K562 (cell line): ENCODE data around the gene IGF2BP1. TPM values are rescaled to one million over a fixed set of nuclear protein-coding genes. Genes with fewer than 3 reads are reported as not detected.
A peak's percentile ranks its signal among the peaks of the same experiment; 100 is the strongest.

Experiments
- FOXA3 ChIP-seq, 2 experiments: fragments of 450-650 bp in 1 of 2; sonication (generic) in 1 of 2; formaldehyde crosslinking; IDR thresholded peaks in 1 of 2; conservative IDR thresholded peaks in 1 of 2; 2 replicates each; pipeline versions ENCODE4 v1.4.0 to v1.8.0; 2020 to 2022; ENCODE audit warnings: mild to moderate bottlenecking in 2 of 2, missing genetic modification reagents in 1 of 2
- FOXM1 ChIP-seq, 2 experiments: fragments of 450-650 bp in 1 of 2; sonication (generic) in 1 of 2; formaldehyde crosslinking in 1 of 2; IDR thresholded peaks; 2 replicates each; pipeline versions ENCODE4 v1.6.1 to v1.9.0; 2017 to 2022; ENCODE audit warnings: low read depth in 2 of 2, mild to moderate bottlenecking in 2 of 2, missing genetic modification reagents in 1 of 2, moderate library complexity in 1 of 2
- HEY1 ChIP-seq: fragments of 250-450 bp; sonication (Bioruptor Pico); IDR thresholded peaks from 2 replicates; pipeline ENCODE4 v1.5.0; 2020; ENCODE audit warnings: mild to moderate bottlenecking, moderate library complexity, borderline replicate concordance
- IRF1 ChIP-seq: sonication (generic); formaldehyde crosslinking; IDR thresholded peaks from 2 replicates; pipeline ENCODE4 v1.8.0; 2022; ENCODE audit warnings: missing genetic modification reagents, mild to moderate bottlenecking, borderline replicate concordance
- MEF2A ChIP-seq: IDR thresholded peaks from 2 replicates; pipeline ENCODE4 v1.6.1; 2011; ENCODE audit warnings: low read depth, mild to moderate bottlenecking, low read length, moderate library complexity; ENCODE audit not compliant: control insufficient read depth
- NFATC3 ChIP-seq: fragments of 450-650 bp; IDR thresholded peaks from 2 replicates; pipeline ENCODE4 v1.6.1; 2017; ENCODE audit warnings: mild to moderate bottlenecking
- REST ChIP-seq, 2 experiments: fragments of 450-650 bp; formaldehyde crosslinking in 1 of 2; IDR thresholded peaks; 2 replicates each; pipeline versions ENCODE4 v1.4.0 to v1.6.1; 2014 to 2020; ENCODE audit warnings: mild to moderate bottlenecking in 2 of 2, borderline replicate concordance in 1 of 2, low read depth in 1 of 2
- RFX7 ChIP-seq: fragments of 250-450 bp; sonication (Bioruptor Pico); IDR thresholded peaks from 2 replicates; pipeline ENCODE4 v1.5.1; 2021; ENCODE audit warnings: mild to moderate bottlenecking
- TBL1XR1 ChIP-seq, 2 experiments: IDR thresholded peaks; 2 replicates each; pipeline ENCODE4 v1.6.1; 2012; ENCODE audit warnings: improper control_type of control experiment in 2 of 2, low read length in 2 of 2, mild to moderate bottlenecking in 1 of 2
- TOE1 ChIP-seq, 2 experiments: fragments of 450-650 bp in 1 of 2; sonication (generic) in 1 of 2; formaldehyde crosslinking in 1 of 2; IDR thresholded peaks; 2 replicates each; pipeline versions ENCODE4 v1.7.1 to v1.8.0; 2016 to 2022; ENCODE audit warnings: borderline replicate concordance in 2 of 2, mild to moderate bottlenecking in 2 of 2, antibody characterized with exemption in 1 of 2, inconsistent platforms in 1 of 2, low read depth in 1 of 2, missing genetic modification reagents in 1 of 2, moderate library complexity in 1 of 2
- TRIM24 ChIP-seq, 2 experiments: fragments of 450-650 bp; IDR thresholded peaks; 2 replicates each; pipeline ENCODE4 v1.6.1; 2016
- ZBTB26 ChIP-seq: fragments of 450-650 bp; formaldehyde crosslinking; IDR thresholded peaks from 2 replicates; pipeline ENCODE4 v1.4.0; 2022; ENCODE audit warnings: missing genetic modification characterization
- ZKSCAN1 ChIP-seq: fragments of 150-350 bp; IDR thresholded peaks from 2 replicates; pipeline ENCODE4 v1.6.1; 2016; ENCODE audit warnings: low read depth, low read length
- ZNF175 ChIP-seq: fragments of 200-800 bp; sonication (Bioruptor generic); IDR thresholded peaks from 2 replicates; pipeline ENCODE4 v1.6.1; 2016; ENCODE audit warnings: low read depth, mild to moderate bottlenecking, missing genetic modification characterization, missing compliant biosample characterization
- ZSCAN32 ChIP-seq: fragments of 450-650 bp; formaldehyde crosslinking; IDR thresholded peaks from 2 replicates; pipeline ENCODE4 v1.4.0; 2020; ENCODE audit warnings: mild to moderate bottlenecking, moderate library complexity
- polyA plus RNA-seq, 8 experiments: library from polyadenylated mRNA; depleted of rRNA in 4 of 8; stranded (reverse) in 5 of 8; unstranded in 3 of 8; fragments of >200 nt; fragmentation: Nextera tagmentation in 2 of 8; fragmentation: Illumina TruSeq in 1 of 8; extraction: Ambion mirVana in 2 of 8; extraction: Trizol in 1 of 8; gene quantifications; 2 replicates each; pipeline versions ENCODE4 v1.2.1 to v1.2.3, GENCODE V29; 2011 to 2014; ENCODE audit warnings: inconsistent platforms in 1 of 8, missing spikeins in 1 of 8
- total RNA-seq, 7 experiments: library from RNA; depleted of rRNA in 6 of 7; stranded (reverse); fragments of >200 nt in 6 of 7; fragmentation: Illumina TruSeq in 2 of 7; extraction: Trizol in 2 of 7; gene quantifications; 2 replicates each; pipeline versions ENCODE4 v1.2.1 to v1.2.3, GENCODE V29; 2011 to 2021; ENCODE audit warnings: low replicate concordance in 1 of 7

Gene IGF2BP1
- total and polyA plus RNA-seq, 9 of the 15 experiments (the other 6 are each of a cell fraction or from before 2014, with no cell fraction given), result 13.0 to 318 (median 53.6) TPM

- TF ChIP-seq TOE1 (IDR thresholded peaks at IDR 0.05; ENCODE audit: borderline replicate concordance), result no peak
- TF ChIP-seq TOE1 (CRISPR knock-in tag; IDR thresholded peaks at IDR 0.05; ENCODE audit: borderline replicate concordance, low read depth), result no peak
- TF ChIP-seq FOXM1 (IDR thresholded peaks at IDR 0.05; ENCODE audit: low read depth), result no peak
- TF ChIP-seq FOXM1 (CRISPR knock-in tag; IDR thresholded peaks at IDR 0.05; ENCODE audit: low read depth), result no peak
- TF ChIP-seq NFATC3, result no peak
- TF ChIP-seq IRF1 (CRISPR knock-in tag), result no peak
- peak; percentile 73; the same call in 1 of the 2 replicates for TF ChIP-seq ZBTB26 (CRISPR knock-in tag)
- peak; percentile 83 for TF ChIP-seq ZSCAN32 (CRISPR knock-in tag)
- no peak for TF ChIP-seq RFX7 (CRISPR knock-in tag)
- TF ChIP-seq ZKSCAN1, result no peak
- TF ChIP-seq REST (IDR thresholded peaks at IDR 0.05; ENCODE audit: borderline replicate concordance), result no peak
- TF ChIP-seq REST (CRISPR knock-in tag; IDR thresholded peaks at IDR 0.05; ENCODE audit: low read depth), result peak; percentile 76
- peak; percentile 99 for TF ChIP-seq ZNF175 (CRISPR knock-in tag)
- no peak for TF ChIP-seq HEY1 (CRISPR knock-in tag)
- 0 out of 4 replicates have a peak, but pooled peaks of 1 of the 2 experiments have one; percentile 26 for TF ChIP-seq FOXA3 (CRISPR knock-in tag; conservative IDR thresholded peaks at IDR 0.05 in 1 of 2, IDR thresholded peaks at IDR 0.05 in 1 of 2)
- TF ChIP-seq TRIM24 (IDR thresholded peaks at IDR 0.05), result no peak
- no peak; a peak in 1 of 4 replicates for TF ChIP-seq TBL1XR1 (IDR thresholded peaks at IDR 0.05; ENCODE audit: low read length in 2 of 2)
- no peak for TF ChIP-seq MEF2A
Measured at GRCh38 chr17:49076573-49077384, 79.6 kb downstream of the IGF2BP1 start (continued).
